Endometrial microvascular endothelial cells (primary cell): ENCODE results near the gene MMP11. TPM values are rescaled to one million over a fixed set of nuclear protein-coding genes. Genes with fewer than 3 reads are reported as not detected.

Source experiments
- in situ Hi-C: cut with HindIII; loops from 2 replicates; pipeline ENCODE4 v1.10.0; 2017; ENCODE audit warnings: low sequenced_read_pairs, low pct_unique_long_range_greater_than_20kb; ENCODE audit errors: inconsistent ontology term
- total RNA-seq: library from RNA; depleted of rRNA; stranded (reverse); fragments of >200 nt; gene quantifications from one replicate; pipeline ENCODE4 v1.2.3, GENCODE V29; 2015; ENCODE audit errors: inconsistent ontology term

MMP11 gene
- total RNA-seq, 1 donor from 2014 or later = 2.4 TPM

DNA sequence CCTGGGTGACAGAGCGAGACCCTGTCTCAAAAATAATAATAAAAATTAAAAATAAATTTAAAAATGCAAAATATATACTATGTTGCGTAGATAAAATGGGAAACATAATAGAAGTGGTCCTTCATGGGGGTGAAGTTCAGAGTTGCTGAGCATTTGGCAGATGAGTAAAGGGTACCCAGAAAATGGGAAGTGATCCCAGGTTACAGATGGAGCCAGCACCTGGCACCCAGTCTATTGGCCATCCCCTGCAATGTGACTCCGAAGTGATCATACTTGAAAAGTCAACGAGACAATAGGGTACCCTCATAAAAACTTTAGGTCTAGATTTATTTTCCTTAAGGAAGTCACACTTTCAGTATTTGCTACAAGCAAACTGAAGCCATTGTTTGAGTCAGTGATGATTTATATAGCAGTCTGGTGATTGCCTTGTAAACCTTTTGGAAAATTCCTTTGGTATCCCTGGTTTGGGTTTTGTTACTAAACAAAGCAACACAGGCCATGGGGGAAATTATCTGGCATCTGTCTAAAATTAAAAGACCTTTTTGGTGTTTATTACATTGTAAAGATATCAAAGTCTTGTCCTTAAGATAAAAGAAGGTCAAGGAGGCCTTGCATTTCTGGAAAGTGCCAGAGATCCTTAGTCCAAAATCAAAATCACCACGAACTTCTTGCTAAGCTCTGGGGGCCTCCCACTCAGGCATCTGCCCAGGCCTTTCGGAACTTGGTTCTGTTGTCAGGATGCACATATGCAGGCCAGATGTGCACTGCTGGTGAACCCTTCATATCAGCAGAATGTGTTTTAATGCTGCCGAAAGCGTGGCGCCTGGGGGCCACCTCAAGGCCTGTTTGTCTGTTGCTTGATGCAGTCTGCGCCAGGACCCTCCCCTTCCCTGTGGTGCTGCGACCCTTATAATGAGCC, 18.4 kb downstream of the MMP11 start:
- in situ Hi-C loops = no loop called here

DNA sequence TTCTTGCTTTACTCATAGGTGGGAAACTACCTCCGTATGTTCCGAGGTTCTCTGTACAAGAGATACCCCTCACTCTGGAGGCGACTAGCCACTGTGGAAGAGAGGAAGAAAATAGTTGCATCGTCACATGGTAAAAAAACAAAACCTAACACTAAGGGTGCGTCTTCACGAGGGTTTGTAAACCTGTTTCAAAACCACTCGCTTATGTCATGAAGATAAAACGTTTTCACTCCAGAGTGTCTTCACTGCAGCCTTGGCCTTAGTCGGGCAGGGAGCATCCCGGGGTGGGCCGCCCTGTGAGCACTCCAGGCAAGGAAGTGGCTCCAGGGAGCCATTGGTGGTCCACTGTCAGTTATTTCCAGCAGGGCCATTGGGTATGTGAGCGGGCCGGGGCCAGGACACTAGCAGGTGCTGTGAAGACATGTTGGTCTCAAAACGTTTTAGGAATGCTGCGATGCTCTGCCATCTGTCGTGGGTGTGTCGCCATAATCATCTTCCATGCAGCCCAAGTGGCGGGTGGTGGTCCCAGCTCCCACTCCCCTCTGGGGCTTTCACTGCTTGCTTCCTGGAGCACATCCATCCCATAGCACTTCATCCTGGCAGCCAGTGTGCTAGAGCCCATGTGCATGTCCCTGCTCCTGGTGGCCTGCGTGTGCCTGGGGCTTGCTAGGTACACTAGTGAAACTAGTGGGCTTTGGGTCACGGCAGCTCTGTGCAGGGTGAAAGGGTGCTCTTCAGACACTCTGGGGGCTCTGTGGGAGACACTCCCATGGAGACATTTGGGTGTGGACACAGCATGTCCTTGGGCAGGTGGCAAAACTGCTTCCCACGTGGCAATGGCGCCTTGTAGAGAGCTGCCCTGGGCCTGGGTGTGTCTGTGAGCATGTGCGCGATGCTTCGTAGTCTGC, 19.3 kb downstream of the MMP11 start:
- in situ Hi-C loops = no loop called here

DNA sequence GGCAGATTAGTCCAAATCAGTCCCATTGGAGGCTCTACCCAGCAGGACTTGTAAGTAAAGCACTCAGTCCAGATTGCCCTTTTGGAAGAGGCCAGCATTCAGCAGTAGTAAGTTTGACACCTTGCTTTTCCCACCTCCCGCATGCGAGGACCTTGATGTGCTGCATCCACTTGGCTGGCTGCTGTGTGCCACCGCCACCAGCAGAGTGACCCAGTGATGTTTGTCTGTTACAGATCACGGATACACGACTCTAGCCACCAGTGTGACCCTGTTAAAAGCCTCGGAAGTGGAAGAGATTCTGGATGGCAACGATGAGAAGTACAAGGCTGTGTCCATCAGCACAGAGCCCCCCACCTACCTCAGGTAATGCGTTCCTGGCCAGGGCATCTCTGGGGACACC, 20.7 kb downstream of the MMP11 start:
- in situ Hi-C loops = no loop called here

DNA sequence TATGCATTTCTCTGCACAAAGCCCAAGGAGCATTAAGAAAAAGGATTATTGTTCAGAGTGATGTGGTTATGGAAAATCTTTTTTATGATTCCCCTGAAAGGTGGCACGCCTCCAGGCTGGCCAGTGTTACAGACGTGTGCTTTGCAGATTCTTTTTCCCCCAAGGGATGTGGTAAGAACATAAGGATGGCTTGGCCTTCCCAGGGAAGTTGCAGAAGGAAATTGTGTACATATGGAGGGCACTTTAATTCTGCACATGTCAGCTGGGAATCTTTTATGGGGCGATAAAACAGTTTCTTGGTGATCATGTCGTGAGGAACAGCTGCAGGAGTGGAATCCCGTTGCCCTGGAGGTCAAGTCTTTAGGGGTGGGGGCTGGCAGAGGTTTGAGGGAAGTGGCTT, 23.8 kb downstream of the MMP11 start:
- in situ Hi-C loops = no loop called here

DNA sequence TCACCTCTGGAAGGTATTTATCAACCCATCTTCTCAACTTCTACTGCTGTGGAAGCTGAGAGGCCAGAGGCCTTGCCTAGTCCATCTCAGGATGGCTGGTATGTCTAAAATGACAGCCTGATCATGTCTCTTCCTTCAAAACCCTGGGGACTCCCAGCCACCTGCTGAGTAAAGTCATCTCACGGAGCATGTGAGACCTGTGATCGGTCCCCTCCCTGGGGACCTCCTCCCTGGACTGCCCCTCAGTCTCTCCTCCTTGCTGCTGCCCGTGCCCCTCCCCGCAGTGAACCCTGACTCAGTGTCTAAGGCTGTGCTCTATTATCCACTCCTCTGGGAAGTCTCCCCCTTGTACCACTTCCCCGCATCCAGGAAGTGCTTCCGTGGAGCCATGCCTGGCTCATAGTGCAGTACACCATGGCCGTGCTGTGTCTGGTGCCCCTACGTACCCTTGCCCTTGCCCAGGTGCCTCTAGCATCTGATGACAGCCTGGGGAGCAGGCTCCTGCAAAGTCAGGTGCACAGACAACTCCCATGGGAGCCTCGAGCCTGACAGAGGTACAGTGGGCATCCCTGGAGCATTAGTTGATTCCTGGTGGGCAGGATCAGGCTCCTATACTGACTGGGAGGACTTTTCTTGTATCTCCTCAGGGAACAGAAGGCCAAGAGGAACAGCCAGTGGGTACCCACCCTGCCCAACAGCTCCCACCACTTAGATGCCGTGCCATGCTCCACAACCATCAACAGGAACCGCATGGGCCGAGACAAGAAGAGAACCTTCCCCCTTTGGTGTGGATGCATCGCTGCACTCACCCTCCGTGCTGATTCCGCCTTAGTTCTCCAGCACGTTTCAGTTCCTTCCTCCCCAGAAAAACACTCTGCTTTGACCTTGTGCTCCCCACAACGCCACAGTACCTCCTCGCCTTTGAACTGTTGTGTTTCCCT, 27.9 kb downstream of the MMP11 start:
- in situ Hi-C loops = no loop called here

DNA sequence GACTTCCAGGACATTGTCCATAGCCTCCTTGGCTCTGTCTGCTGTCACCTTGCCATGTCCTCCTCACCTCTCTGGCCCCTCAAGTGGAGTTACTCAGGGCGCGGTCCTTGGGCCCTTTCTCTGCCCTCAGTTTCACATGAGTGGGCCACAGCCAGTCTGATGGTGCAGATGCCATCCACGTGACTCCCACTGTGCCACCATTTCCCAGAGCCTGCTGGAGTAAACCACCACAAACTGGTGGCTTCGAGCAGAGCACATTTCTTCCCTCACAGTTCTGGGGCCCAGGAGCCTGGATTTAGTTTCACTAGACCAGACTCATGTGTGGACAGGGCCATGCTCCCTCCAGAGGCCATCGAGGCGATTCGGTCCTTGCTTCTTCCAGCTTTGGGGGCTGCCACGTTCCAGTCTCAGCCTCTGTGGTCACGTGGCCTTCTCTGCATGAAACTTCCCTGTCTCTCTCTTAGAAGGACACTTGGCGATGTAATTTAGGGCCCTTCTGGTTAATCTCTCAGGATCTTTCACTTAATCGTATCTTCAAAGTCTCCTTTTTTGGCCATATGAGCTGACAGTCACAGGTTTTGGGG, 28.7 kb downstream of the MMP11 start:
- in situ Hi-C loops = no loop called here

DNA sequence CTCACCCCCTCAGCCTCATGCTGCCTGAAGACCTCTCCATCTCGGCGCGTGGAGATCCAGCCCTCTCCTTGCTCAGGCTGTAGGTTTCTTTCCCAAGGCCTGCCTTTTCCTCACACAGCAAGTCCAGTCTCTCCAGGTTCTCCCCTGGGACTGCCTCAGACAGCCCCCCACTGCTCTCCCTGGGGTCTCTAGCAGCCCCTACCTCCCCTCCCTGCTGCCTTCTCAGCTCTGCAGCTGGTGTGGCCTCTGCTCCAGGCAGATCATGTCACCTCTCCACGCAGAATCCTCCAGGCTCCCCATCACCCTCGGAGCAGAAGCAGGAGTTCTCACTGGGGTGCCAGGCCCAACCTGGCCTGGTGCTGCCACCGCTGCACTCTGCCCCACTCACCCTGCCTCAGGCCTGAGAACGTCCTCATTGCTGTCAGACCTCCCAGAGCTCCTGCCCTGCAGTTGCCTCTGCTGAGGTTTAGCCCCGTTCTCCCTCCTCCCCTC, 29.3 kb downstream of the MMP11 start:
- in situ Hi-C loops = no loop called here

DNA sequence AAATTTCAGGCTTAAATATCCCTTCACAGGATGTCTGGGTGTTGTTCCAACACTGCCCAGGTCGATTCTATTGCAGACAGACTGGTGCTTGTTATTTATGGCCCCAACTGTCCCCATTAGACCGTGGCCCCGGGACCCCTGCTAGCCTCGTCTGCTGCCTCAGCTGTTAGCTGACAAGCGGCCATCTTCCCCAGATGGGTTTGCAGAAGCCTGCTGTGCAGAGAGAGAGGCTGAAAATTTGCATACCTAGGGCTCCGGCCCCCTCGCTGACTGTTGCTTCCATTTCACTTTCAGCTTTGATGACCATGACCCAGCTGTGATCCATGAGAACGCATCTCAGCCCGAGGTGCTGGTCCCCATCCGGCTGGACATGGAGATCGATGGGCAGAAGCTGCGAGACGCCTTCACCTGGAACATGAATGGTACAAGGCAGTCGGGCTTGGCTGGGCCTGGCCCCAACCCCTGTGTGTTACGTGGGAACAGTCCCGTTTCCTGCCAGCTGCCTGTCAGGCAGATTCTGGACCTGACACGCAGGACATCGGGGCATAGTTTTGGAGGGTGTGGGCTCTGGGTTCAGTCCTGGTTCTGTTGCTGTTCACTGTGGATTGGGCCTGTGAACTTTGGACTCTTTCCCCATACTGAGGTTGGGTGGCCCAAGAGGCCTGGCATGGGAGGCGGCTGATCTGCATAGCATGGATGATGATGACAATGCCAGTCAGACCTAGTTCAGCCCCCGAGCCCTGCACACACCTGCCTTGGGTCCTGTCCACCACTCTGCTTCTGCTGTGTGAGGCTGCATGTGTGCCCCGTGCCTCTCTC, 30.6 kb downstream of the MMP11 start:
- in situ Hi-C loops = no loop called here

DNA sequence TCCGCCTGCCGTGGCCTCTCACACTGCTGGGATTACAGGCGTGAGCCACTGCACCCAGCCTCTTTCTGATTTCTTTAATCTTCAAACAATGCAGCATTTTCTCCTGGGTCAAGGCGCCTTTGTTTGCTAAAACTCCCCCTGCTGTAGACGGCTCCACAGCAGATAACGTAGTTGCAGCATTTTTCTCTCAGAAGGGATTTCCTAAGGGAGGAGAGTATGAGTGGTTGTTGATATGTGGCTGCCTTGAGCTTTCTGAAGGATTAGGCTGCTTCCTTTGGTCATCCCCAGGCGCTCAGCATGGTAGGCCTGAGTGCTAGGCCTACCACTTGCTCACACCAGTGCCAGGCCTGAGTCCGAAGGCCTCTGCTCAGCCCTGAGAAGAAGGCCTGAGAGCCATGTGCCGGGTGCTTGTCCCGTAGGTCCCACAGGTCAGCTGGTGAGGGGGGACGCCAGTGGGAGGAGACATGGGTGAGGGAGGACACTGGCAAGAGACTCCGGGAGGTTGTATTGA, 32.2 kb downstream of the MMP11 start:
- in situ Hi-C loops = no loop called here

DNA sequence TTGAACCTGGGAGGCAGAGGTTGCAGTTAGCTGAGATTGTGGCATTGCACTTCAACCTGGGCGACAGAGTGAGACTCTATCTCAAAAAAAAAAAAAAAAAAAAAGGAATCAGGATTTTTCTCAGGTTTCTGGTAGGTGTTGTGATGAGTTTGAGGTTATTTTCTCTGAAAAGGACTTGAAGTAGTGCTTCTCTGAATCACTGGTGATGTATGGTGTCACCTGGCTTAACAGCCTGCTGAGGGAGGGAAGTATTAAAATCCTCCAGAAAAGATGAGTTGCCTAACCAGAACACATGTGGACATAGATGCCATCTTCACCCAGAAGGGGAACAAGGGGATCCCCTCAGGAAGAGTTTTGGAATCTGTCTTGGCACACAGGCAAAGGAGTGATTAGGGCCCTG, 34.2 kb downstream of the MMP11 start:
- in situ Hi-C loops = no loop called here

DNA sequence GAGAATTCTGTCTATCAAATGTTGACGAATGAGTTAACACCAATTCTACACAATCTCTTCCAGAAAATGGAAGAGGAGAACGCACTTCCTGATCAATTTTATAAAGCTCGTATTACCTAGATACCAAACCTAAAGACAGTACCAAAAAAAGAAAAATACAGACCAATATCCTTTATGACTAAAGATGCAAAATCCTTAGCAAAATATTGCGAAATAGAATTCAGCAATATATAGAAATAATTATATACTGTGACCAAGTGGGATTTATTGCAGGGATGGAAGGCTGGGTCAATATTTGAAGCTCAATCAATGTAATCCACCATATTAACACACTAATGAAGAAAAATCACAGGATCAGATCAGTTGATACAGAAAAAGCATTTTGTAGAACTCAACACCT, 39.7 kb downstream of the MMP11 start:
- in situ Hi-C loops = no loop called here

DNA sequence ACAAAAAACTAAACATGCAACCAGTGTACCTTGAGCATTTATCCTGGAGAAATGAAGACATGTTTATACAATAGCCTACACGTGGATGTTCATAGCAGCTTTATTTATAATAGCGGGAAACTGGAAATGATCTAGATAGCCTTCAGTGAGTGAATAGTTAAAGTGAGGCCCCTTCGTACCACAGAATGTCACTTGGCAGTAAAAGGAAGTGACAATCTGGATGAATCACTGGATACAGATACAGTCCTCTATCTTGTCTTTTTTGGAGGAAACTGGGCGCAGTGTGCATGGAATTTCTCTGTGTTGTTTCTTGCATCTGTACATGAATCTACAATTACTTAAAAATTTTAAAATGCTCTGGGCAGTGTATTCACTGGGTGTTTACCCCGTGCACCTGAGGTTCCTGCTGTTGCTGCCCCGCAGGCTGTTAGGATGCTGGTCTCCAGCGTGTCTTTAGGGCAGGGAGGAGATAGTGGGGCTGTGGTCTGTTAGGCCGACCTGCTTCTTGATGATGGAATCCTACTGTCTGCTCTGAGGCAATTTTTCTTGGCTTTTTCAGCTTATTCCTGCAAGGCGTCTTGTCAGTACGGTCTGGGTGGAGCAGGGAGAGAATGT, 43.0 kb downstream of the MMP11 start:
- in situ Hi-C loops = no loop called here

DNA sequence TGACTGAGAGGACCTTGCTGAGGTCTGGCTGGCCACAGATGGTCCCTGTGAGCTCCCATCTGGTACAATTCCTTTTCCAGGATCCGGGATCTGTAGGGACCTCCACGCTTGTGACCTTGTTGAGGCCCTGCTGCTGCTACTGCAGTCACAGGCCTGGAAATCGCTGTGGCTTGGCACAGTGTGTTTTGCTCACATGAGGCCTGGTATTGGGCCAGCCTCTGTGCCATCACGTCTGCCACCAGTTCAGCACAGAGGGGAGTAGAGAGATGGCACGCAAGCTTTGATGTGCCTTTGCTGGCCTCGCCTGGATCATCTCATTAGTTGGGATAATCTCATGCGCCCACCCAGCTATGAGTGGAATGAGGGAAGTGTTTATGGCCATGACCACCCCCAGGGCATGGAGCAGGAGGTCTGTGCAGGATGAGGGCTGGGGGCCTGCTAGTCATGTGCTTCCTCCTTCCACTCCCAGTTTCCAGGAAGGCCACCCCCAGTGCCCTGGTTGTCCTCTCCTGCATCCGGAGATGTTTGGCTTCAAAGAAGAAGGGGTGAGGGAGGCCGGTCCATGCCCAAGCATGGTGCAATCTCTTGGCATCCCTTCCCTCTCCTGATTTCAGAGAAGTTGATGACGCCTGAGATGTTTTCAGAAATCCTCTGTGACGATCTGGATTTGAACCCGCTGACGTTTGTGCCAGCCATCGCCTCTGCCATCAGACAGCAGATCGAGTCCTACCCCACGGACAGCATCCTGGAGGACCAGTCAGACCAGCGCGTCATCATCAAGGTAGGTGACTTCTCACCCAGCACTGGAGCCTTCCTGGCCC, 43.7 kb downstream of the MMP11 start:
- in situ Hi-C loops = no loop called here

DNA sequence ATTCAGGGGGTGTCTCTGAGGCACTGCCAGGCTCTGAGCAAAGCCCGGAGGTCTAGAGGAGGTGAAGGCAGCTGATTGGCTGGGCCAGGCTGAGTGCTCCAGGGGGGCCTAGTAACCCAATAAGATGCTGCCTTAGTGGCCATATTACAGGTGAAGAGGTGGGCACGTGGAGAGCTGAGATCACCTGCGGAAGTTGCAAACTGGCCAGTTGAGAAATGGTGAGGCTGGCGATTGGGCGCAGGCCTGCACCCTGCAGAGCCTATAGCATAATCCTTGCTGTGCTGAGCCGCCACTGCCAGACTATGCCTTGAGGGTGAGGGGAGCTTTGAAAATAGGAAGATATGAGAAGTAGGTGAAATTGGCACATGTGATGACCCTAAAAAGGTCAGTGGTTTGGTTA, 44.5 kb downstream of the MMP11 start:
- in situ Hi-C loops = no loop called here

DNA sequence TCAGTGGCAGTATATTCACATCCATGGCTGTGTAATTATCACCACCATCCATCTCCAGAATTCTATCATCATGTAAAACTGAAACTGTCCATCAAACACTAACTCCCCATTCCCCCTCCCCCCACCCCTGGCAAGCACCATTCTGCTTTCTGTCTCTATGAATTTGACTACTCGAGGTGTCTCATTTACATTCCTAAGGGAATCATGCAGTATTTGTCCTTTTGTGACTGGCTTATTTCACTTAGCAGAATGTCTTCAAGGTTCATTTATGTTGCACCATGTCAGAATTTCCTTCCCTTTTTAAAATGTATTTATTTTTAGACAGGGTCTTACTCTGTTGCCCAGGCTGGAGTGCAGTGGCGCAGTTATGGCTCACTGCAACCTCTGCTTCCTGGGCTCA, 45.9 kb downstream of the MMP11 start:
- in situ Hi-C loops = no loop called here

DNA sequence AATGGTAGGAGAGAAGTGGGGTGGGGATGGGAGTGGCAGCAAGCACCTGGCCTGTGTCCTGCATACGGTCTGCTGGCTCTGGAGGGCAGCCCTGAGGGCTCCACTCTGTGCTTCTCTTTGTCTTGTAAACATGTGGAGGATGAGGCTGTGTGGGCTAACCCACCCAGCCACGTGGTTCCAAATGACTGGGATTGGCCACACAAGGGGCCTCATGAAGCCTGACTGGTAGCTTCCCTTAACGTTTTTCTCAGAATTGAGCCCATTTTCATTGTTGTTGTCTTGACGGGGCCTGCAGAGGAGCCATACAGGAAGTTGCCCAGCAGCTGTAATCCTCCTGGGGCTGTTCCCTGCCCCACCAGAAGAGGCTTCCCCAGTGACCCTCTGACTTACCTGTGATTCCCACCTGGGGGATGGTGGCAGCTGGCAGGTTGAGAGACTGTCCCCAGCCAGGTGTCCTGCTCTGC, 48.1 kb downstream of the MMP11 start:
- in situ Hi-C loops = no loop called here
